ENCODE results near the gene GPR142. TPM values are rescaled to one million over a fixed set of nuclear protein-coding genes. Genes with fewer than 3 reads are reported as not detected.

GPR142 gene
- total RNA-seq, 2 donors from 2014 or later = 0.35 to 0.74 TPM

DNA sequence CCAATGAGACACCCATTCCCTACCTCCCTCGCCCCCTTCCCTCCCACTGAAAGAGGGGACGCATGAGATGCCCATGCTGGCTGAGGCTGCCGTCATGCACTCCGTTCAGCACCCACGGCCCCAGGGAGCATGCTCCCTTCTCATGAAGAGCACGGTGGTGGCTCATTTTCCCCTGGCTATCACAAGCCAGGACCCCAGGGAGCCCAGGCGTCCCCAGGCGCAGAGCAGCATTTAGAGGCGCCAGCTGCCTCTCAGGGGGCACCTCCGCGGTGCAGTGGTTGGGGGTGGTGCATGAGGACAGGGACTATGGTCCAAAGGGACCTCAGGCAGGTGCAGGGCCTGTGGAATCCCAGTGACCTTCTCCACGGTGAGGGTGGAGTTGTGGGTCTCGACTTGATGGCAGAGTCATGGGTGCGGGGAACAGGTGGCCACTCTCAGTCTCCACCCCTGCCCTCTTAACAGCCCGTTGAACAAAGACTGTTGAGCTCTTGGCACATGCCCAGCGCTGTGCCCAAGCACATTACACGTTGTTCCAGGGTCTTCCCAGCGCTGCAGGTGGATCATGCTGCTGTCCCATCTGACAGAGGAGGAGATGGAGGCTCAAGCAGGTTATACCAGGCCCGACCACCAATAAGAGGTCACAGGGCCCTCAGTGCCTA, 27.6 kb upstream of the GPR142 start:
- no peak overlapping the region for H3K27ac ChIP-seq
- H3K36me3 ChIP-seq = no peaks in the 10 kb centered on the region
- no peak overlapping the region for H3K4me3 ChIP-seq
- no peaks in the 10 kb centered on the region for H3K9me3 ChIP-seq
- intact Hi-C loops (cut with DNase I) = no loop called here
- no peaks in the 10 kb centered on the region for H3K4me1 ChIP-seq
- no peaks in the 10 kb centered on the region for H3K27me3 ChIP-seq
- no peak for DNase-seq
- TF ChIP-seq, protein P1, sequence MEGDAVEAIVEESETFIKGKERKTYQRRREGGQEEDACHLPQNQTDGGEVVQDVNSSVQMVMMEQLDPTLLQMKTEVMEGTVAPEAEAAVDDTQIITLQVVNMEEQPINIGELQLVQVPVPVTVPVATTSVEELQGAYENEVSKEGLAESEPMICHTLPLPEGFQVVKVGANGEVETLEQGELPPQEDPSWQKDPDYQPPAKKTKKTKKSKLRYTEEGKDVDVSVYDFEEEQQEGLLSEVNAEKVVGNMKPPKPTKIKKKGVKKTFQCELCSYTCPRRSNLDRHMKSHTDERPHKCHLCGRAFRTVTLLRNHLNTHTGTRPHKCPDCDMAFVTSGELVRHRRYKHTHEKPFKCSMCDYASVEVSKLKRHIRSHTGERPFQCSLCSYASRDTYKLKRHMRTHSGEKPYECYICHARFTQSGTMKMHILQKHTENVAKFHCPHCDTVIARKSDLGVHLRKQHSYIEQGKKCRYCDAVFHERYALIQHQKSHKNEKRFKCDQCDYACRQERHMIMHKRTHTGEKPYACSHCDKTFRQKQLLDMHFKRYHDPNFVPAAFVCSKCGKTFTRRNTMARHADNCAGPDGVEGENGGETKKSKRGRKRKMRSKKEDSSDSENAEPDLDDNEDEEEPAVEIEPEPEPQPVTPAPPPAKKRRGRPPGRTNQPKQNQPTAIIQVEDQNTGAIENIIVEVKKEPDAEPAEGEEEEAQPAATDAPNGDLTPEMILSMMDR (IDR thresholded peaks at IDR 0.05) = no peak
- H3K9ac ChIP-seq (ENCODE audit: low read depth in 2 of 2, low read length in 2 of 2) = no peak overlapping the region

DNA sequence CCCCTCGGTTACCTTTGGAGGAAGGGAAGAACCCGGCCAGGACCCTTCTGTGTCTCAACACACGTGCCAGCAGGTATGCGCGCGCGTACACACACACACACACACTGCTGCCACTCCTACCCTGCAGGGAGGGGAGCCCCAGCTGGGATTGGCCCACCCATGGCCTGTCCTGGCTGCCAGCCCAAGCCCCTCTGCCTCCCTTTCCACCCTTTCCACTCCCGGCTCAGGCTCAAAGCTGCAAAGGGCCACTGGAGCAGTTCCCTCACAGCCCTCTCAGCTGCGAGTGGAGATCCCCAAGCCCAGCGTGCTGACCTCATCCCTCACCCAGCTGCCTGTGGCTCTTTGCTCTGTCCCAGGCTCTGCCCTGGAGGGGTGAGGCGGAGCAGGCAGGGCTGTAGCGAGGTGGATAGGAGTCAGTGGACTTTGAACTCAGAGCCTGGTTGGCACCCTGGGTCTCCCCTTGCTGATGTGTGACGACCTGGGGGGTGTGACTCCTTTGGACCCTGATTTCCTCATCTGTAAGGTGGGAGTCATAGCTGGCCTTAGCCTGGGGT, 26.8 kb upstream of the GPR142 start:
- Histone ChIP-seq H3K27me3 (no peaks in the 10 kb centered on the region), H3K4me1 (no peaks in the 10 kb centered on the region), H3K27ac (no peak overlapping the region), H3K36me3 (no peaks in the 10 kb centered on the region), H3K9me3 (no peaks in the 10 kb centered on the region), H3K9ac (ENCODE audit: low read depth in 2 of 2, low read length in 2 of 2) (no peak overlapping the region), H3K4me3 (no peak overlapping the region)
- TF ChIP-seq, protein P1 (IDR thresholded peaks at IDR 0.05) = no peak
- intact Hi-C loops (cut with DNase I) = no loop called here
- no peak for DNase-seq

GRCh38 chr17:74342224-74342623, 25.1 kb upstream of the GPR142 start:
- Histone ChIP-seq H3K4me3 (no peak overlapping the region), H3K9ac (ENCODE audit: low read depth in 2 of 2, low read length in 2 of 2) (no peak overlapping the region), H3K27me3 (no peaks in the 10 kb centered on the region), H3K27ac (no peak overlapping the region), H3K36me3 (no peaks in the 10 kb centered on the region), H3K9me3 (no peaks in the 10 kb centered on the region), H3K4me1 (no peaks in the 10 kb centered on the region)
- intact Hi-C loops (cut with DNase I) = no loop called here
- DNase-seq = no peak
- TF ChIP-seq, protein P1 (IDR thresholded peaks at IDR 0.05) = no peak

DNA sequence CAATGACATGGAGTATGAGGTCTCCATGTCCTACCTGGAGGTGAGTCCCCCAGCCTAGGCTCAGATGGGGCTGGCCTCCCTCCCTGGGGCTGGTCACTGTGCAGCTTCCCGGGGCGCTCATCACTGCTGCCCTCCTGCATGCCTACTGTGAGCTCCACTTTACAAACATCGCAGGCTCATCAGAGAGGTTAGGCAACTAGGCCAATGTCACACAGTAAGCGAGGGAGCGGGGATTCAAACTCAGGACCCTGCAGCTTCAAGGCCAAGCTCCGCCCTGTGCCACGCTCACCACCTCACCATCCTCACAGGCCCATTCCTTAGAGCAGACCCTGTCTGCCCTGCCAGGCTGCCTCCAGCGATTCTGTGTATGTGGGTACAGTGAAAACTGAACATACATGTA, 24.2 kb upstream of the GPR142 start:
- no peaks in the 10 kb centered on the region for H3K4me1 ChIP-seq
- H3K4me3 ChIP-seq = no peak overlapping the region
- DNase-seq = no peak
- no peak overlapping the region for H3K27ac ChIP-seq
- H3K9me3 ChIP-seq = no peaks in the 10 kb centered on the region
- no peak overlapping the region for H3K9ac ChIP-seq (ENCODE audit: low read depth in 2 of 2, low read length in 2 of 2)
- TF ChIP-seq, protein P1 (IDR thresholded peaks at IDR 0.05) = no peak
- intact Hi-C loops (cut with DNase I) = no loop called here
- no peaks in the 10 kb centered on the region for H3K36me3 ChIP-seq
- H3K27me3 ChIP-seq = no peaks in the 10 kb centered on the region

- Histone ChIP-seq H3K27me3 (no peaks in the 10 kb centered on the region), H3K4me3 (no peak overlapping the region), H3K27ac (no peak overlapping the region), H3K9me3 (no peaks in the 10 kb centered on the region), H3K4me1 (no peaks in the 10 kb centered on the region), H3K9ac (ENCODE audit: low read depth in 2 of 2, low read length in 2 of 2) (no peak overlapping the region), H3K36me3 (no peaks in the 10 kb centered on the region)
- TF ChIP-seq, protein P1 (IDR thresholded peaks at IDR 0.05) = no peak
- DNase-seq = no peak
- intact Hi-C loops (cut with DNase I) = no loop called here
These were observed 23.6 kb upstream of the GPR142 start for GRCh38 chr17:74343526-74344284.
